GM19035 (cell line): ENCODE results near the gene XXYLT1.
"Not testable (repeated sequence)": the region's sequence is repeated elsewhere in the genome, so short reads cannot be mapped to it uniquely, and the experiment has no call there.

ENCODE experiments used
- ATAC-seq: cut with Tn5 transposase; IDR thresholded peaks from one replicate; pipeline ENCODE4 v1.9.1; 2021; ENCODE audit not compliant: unreplicated experiment

The XXYLT1 gene

GRCh38 chr3:195186710-195187047, 84.3 kb downstream of the XXYLT1 start:
- not testable (repeated sequence) for ATAC-seq

- no peak for ATAC-seq
Measured at GRCh38 chr3:195186041-195186709, 84.8 kb downstream of the XXYLT1 start.

- no peak for ATAC-seq
Measured at GRCh38 chr3:195185583-195185982, 85.4 kb downstream of the XXYLT1 start.

- ATAC-seq, result no peak
Measured at GRCh38 chr3:195184716-195185421, 86.1 kb downstream of the XXYLT1 start.

GRCh38 chr3:195183071-195183776, 87.7 kb downstream of the XXYLT1 start:
- ATAC-seq, result no peak

GRCh38 chr3:195182470-195182795, 88.5 kb downstream of the XXYLT1 start:
- ATAC-seq, result no peak

GRCh38 chr3:195181741-195182469, 89.1 kb downstream of the XXYLT1 start:
- no peak for ATAC-seq

- no peak for ATAC-seq
Measured at GRCh38 chr3:195181113-195181498, 89.9 kb downstream of the XXYLT1 start.

- no peak for ATAC-seq
Measured at GRCh38 chr3:195180490-195181112, 90.4 kb downstream of the XXYLT1 start.

- no peak for ATAC-seq
Measured at GRCh38 chr3:195179776-195180489, 91.0 kb downstream of the XXYLT1 start.

- ATAC-seq, result no peak
Measured at GRCh38 chr3:195178124-195178910, 92.6 kb downstream of the XXYLT1 start.

- no peak for ATAC-seq
Measured at GRCh38 chr3:195177422-195178123, 93.4 kb downstream of the XXYLT1 start.

GRCh38 chr3:195176776-195177175, 94.2 kb downstream of the XXYLT1 start:
- ATAC-seq, result no peak

- no peak for ATAC-seq
Measured at GRCh38 chr3:195175476-195176337, 95.3 kb downstream of the XXYLT1 start.

GRCh38 chr3:195175076-195175475, 95.9 kb downstream of the XXYLT1 start:
- no peak for ATAC-seq

GRCh38 chr3:195173657-195174056, 97.3 kb downstream of the XXYLT1 start:
- no peak for ATAC-seq

GRCh38 chr3:195172896-195173295, 98.1 kb downstream of the XXYLT1 start:
- ATAC-seq, result no peak

GRCh38 chr3:195172039-195172684, 98.8 kb downstream of the XXYLT1 start:
- ATAC-seq, result no peak
